OCI-LY3 (cell line): ENCODE data around the gene GNAL.

Experiments used
- EZH2phosphoT487 ChIP-seq: fragments of 200-600 bp; shearing (Covaris generic); IDR thresholded peaks from 2 replicates; pipeline ENCODE4 v1.6.1; 2018; ENCODE audit warnings: antibody characterized with exemption, mixed run types, low read depth
- TF ChIP-seq, protein P1 (sequence below): fragments of 200-600, 300-600 bp; sonication (generic); IDR thresholded peaks from 2 replicates; pipeline ENCODE4 v1.5.1; 2014; ENCODE audit warnings: antibody characterized with exemption, low read length, low read depth

- TF ChIP-seq, protein P1, sequence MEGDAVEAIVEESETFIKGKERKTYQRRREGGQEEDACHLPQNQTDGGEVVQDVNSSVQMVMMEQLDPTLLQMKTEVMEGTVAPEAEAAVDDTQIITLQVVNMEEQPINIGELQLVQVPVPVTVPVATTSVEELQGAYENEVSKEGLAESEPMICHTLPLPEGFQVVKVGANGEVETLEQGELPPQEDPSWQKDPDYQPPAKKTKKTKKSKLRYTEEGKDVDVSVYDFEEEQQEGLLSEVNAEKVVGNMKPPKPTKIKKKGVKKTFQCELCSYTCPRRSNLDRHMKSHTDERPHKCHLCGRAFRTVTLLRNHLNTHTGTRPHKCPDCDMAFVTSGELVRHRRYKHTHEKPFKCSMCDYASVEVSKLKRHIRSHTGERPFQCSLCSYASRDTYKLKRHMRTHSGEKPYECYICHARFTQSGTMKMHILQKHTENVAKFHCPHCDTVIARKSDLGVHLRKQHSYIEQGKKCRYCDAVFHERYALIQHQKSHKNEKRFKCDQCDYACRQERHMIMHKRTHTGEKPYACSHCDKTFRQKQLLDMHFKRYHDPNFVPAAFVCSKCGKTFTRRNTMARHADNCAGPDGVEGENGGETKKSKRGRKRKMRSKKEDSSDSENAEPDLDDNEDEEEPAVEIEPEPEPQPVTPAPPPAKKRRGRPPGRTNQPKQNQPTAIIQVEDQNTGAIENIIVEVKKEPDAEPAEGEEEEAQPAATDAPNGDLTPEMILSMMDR, result no peak
- TF ChIP-seq EZH2phosphoT487, result no peak
Measured at GRCh38 chr18:11661430-11661829, 27.6 kb upstream of the GNAL start.
